ENCODE measurements around the gene KRT84.

- no peak for TF ChIP-seq CTCF (IDR thresholded peaks at IDR 0.05)
- TF ChIP-seq ZNF423 (CRISPR knock-in tag; IDR thresholded peaks at IDR 0.05), result no peak
- TF ChIP-seq NFYB (CRISPR knock-in tag; conservative IDR thresholded peaks at IDR 0.05; ENCODE audit: low read depth), result no peak
- TF ChIP-seq TCF7 (CRISPR knock-in tag; IDR thresholded peaks at IDR 0.05; ENCODE audit: low read depth), result no peak
- no peak for TF ChIP-seq FOXK1 (CRISPR knock-in tag; IDR thresholded peaks at IDR 0.05)
- no peak for TF ChIP-seq RELA (CRISPR knock-in tag; IDR thresholded peaks at IDR 0.05; ENCODE audit: borderline replicate concordance)
- no peak for TF ChIP-seq MLX (CRISPR knock-in tag; IDR thresholded peaks at IDR 0.05)
- no peak for TF ChIP-seq ZMAT4 (CRISPR knock-in tag; IDR thresholded peaks at IDR 0.05)
Measured at GRCh38 chr12:52359621-52360061, 25.8 kb downstream of the KRT84 start.

All from WTC11 (cell line).